PFSK-1 (cell line): ENCODE results near the gene ANKRD13D.

ENCODE experiments used
- FOXP2 ChIP-seq: optimal IDR thresholded peaks from 2 replicates; pipeline ENCODE3; 2011; ENCODE audit warnings: borderline replicate concordance, control low read depth, inconsistent platforms; ENCODE audit not compliant: insufficient read depth; ENCODE audit errors: extremely low read length, extremely low read depth
- POLR2AphosphoS5 ChIP-seq: IDR thresholded peaks from 2 replicates; pipeline ENCODE4 v1.6.1; 2012; ENCODE audit warnings: low read depth, mild to moderate bottlenecking, control low read depth, low read length, moderate library complexity
- REST ChIP-seq, 2 experiments: IDR thresholded peaks; 2 replicates each; pipeline versions ENCODE4 v1.6.1 to v1.8.0; 2011 to 2012; ENCODE audit warnings: low read depth in 2 of 2, low read length in 2 of 2, control low read depth in 1 of 2, inconsistent platforms in 1 of 2, mild to moderate bottlenecking in 1 of 2, moderate library complexity in 1 of 2; ENCODE audit not compliant: insufficient read depth in 1 of 2
- TAF1 ChIP-seq: IDR thresholded peaks from 2 replicates; pipeline ENCODE4 v1.6.1; 2012; ENCODE audit warnings: low read length, control low read depth, borderline replicate concordance; ENCODE audit not compliant: insufficient read depth

DNA sequence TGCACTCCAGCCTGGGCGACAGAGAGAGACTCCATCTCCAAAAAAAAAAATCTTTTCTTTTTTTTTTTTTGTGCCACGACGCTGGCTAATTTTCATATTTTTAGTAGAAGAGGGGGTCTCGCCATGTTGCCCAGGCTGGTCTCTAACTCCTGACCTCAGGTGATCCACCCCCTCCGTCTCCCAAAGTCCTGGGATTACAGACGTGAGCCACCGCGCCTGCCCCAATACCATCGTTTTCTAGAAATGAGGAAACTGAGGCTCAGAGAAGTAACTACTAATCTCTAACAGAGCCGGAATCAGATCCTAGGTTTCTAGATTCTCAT, 27.7 kb downstream of the ANKRD13D start:
- TF ChIP-seq POLR2AphosphoS5 = no peak
- no peak for TF ChIP-seq FOXP2
- TF ChIP-seq TAF1 = no peak
- TF ChIP-seq REST (IDR thresholded peaks at IDR 0.05; ENCODE audit: insufficient read depth in 1 of 2, low read depth in 2 of 2, low read length in 2 of 2) = no peak
